ENCODE measurements around the gene ADSS1.

The ADSS1 gene

DNA sequence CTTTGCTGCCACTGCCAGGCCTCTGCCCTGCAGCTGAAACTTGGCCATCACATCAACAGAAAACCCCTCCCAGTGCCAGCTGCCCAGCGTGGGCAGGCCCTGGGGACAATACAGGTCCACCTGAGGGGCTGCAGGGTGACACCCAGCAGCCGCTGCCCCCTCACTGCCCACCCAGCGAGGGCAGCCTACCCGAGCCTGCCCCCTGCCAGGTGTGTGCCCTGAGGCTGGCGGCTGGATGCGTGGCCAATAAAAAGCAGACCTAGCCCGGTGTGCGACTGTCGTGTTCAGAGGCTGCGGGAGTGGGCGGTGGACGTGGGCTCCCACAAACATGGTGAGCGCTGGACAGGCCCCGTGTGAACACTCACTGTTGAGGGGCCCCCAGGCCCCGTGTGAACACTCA lies 4.7 kb upstream of the ADSS1 start:
- TF ChIP-seq, protein P1, sequence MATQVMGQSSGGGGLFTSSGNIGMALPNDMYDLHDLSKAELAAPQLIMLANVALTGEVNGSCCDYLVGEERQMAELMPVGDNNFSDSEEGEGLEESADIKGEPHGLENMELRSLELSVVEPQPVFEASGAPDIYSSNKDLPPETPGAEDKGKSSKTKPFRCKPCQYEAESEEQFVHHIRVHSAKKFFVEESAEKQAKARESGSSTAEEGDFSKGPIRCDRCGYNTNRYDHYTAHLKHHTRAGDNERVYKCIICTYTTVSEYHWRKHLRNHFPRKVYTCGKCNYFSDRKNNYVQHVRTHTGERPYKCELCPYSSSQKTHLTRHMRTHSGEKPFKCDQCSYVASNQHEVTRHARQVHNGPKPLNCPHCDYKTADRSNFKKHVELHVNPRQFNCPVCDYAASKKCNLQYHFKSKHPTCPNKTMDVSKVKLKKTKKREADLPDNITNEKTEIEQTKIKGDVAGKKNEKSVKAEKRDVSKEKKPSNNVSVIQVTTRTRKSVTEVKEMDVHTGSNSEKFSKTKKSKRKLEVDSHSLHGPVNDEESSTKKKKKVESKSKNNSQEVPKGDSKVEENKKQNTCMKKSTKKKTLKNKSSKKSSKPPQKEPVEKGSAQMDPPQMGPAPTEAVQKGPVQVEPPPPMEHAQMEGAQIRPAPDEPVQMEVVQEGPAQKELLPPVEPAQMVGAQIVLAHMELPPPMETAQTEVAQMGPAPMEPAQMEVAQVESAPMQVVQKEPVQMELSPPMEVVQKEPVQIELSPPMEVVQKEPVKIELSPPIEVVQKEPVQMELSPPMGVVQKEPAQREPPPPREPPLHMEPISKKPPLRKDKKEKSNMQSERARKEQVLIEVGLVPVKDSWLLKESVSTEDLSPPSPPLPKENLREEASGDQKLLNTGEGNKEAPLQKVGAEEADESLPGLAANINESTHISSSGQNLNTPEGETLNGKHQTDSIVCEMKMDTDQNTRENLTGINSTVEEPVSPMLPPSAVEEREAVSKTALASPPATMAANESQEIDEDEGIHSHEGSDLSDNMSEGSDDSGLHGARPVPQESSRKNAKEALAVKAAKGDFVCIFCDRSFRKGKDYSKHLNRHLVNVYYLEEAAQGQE (IDR thresholded peaks at IDR 0.05; ENCODE audit: insufficient read depth in 1 of 2, low read depth in 2 of 2, low read length in 2 of 2): no peak
- TF ChIP-seq FOXP2 (optimal IDR thresholded peaks at IDR 0.05; ENCODE audit: borderline replicate concordance, extremely low read depth, extremely low read length, insufficient read depth): no peak

DNA sequence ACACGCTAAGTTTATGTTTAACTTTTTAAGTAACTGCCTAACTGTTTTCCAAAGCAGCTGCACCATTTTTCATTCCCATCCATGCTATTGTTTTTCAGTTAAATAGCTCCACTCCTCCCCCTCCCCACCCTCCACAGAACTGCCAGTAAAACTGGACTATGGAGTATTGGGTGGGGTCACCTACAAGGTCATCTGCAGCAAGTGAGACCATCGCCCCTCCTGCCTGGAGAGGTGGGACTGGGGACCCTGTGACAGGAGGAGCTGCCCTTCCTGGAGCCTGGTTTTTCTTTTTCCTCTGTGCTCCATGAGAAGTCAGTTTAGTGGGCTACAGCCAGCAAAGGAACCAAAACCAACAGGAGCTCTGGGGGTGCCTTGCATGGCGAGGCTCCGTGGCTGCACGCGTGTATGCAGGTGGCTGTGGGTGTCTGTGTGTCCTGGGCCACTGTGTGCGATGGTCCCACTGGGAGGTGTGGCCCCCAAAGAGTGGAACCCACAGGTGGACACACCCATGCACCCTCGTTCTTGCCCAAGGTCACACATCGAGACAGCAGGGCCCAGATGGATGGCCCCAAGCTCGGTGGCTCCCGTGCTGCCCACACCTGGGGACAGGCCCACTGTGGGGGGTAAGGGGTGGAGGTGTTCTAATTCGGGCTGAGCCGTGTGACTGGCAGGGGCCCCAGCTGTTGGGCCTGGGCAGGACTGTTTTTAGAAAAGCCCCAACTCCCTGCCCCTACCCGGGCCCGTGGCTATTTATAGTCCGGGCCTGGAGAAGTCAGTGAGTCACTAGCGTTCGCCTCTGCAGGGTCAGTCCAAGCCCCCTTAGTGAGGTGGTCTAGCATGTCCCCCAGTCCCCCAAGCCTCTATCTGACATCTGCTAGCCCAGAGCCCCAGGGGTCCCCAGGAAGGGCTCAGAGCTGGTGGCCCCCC lies 2.3 kb upstream of the ADSS1 start:
- TF ChIP-seq TAF1 (IDR thresholded peaks at IDR 0.05; ENCODE audit: borderline replicate concordance, insufficient read depth, low read length) (no peak), POLR2AphosphoS5 (IDR thresholded peaks at IDR 0.05; ENCODE audit: low read depth, low read length) (no peak), SIN3A (IDR thresholded peaks at IDR 0.05; ENCODE audit: borderline replicate concordance, insufficient read depth, low read length) (no peak), FOXP2 (optimal IDR thresholded peaks at IDR 0.05; ENCODE audit: borderline replicate concordance, extremely low read depth, extremely low read length, insufficient read depth) (no peak)
- TF ChIP-seq, protein P1 (IDR thresholded peaks at IDR 0.05; ENCODE audit: insufficient read depth in 1 of 2, low read depth in 2 of 2, low read length in 2 of 2): no peak

DNA sequence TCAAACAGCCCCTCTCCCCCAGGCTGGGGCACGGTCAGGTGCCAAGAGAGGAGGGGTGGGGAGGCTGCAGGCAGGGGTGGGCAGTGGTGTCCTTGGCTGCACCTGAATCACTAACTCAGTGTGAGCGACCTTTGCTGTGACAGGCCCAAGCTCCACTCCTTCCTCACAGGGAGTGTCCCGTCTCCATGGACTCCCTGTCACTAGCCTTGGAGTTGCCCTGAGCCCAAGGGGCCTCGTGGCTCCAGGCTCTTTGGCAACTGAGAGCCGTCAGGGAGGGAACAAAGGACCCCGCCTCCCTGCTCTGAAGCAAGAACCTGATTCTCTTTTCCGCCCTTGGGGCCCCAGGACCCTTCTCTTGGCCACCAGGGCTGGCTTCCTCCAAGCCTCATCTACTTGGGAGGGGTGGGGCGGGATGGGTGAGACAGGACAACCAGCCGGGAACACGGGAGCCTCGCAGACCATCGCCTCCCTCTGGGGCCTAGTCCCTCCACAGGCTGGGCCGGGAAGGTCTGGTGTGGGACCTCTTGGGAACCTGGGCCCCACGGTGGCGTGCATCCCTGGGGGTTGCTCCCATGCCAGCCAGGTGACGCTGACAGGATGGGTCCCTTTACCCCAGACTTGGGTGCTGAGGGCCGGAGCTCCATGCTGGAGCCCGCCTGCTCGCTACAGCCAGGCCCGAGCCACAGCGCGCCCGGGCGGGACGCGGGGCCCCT lies 935 bp upstream of the ADSS1 start:
- TF ChIP-seq FOXP2 (optimal IDR thresholded peaks at IDR 0.05; ENCODE audit: borderline replicate concordance, extremely low read depth, extremely low read length, insufficient read depth) (no peak), SIN3A (IDR thresholded peaks at IDR 0.05; ENCODE audit: borderline replicate concordance, insufficient read depth, low read length) (no peak), POLR2AphosphoS5 (IDR thresholded peaks at IDR 0.05; ENCODE audit: low read depth, low read length) (no peak), TAF1 (IDR thresholded peaks at IDR 0.05; ENCODE audit: borderline replicate concordance, insufficient read depth, low read length) (no peak)
- TF ChIP-seq, protein P1 (IDR thresholded peaks at IDR 0.05; ENCODE audit: insufficient read depth in 1 of 2, low read depth in 2 of 2, low read length in 2 of 2): no peak

DNA sequence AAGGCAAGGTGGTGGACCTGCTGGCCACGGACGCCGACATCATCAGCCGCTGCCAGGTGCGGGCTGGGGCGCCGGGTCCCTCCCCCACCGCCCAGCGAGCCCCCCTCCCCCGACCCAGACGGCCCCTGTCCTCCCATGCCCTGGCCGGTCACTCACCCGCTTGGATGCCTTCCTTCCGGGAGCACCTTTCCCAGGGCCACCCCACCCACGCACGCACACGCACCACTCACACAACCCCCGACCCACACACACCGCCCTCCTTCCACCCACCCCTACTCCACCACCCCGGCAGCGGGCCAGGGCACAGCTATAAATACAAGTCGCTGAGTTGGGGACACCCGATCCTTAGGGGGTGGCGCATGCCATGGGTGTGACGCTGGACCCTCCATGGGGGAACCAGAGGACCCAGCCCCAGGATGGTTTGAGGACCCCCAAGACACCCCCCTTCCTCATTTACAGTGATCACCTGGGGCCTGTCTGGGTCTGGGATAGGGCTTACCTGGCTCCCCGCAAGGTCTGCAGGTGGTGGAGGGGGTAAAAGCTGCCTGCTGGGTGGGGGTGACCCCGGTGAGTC lies 465 bp downstream of the ADSS1 start:
- TF ChIP-seq, protein P1 (IDR thresholded peaks at IDR 0.05; ENCODE audit: insufficient read depth in 1 of 2, low read depth in 2 of 2, low read length in 2 of 2): no peak
- TF ChIP-seq SIN3A (IDR thresholded peaks at IDR 0.05; ENCODE audit: borderline replicate concordance, insufficient read depth, low read length) (no peak), FOXP2 (optimal IDR thresholded peaks at IDR 0.05; ENCODE audit: borderline replicate concordance, extremely low read depth, extremely low read length, insufficient read depth) (no peak), TAF1 (IDR thresholded peaks at IDR 0.05; ENCODE audit: borderline replicate concordance, insufficient read depth, low read length) (no peak), POLR2AphosphoS5 (IDR thresholded peaks at IDR 0.05; ENCODE audit: low read depth, low read length) (no peak)
